Natural killer cell (primary cell): ENCODE measurements around the gene PSMD8. TPM values are rescaled to one million over a fixed set of nuclear protein-coding genes. Genes with fewer than 3 reads are reported as not detected.

ENCODE experiments used
- ATAC-seq, 3 donors: fragments of 150-1000 bp in 2 of 3; fragments of 200-7000 bp in 1 of 3; cut with Tn5 transposase; 1 replicate in 1 of 3; 2 replicates in 2 of 3; pipeline ENCODE4 v1.10.0; 2021; ENCODE audit warnings: mild to moderate bottlenecking in 2 of 3, moderate library complexity in 2 of 3
- DNase-seq, 2 donors: peaks; one replicate each; pipeline versions ENCODE4 v3.0.0 to v3.0.0-alpha.2; 2013 to 2021; ENCODE audit warnings: mixed read lengths in 1 of 2
- H3K27ac ChIP-seq: one replicate; pipeline ENCODE4 v1.5.1; 2013; ENCODE audit warnings: mild to moderate bottlenecking, low read length
- H3K27me3 ChIP-seq: one replicate; pipeline ENCODE4 v1.6.1; 2013; ENCODE audit warnings: low read length; ENCODE audit not compliant: control insufficient read depth, insufficient read depth
- H3K36me3 ChIP-seq: one replicate; pipeline ENCODE4 v1.6.1; 2013; ENCODE audit warnings: low read length; ENCODE audit not compliant: control insufficient read depth, insufficient read depth
- H3K4me1 ChIP-seq: one replicate; pipeline ENCODE4 v1.6.1; 2013; ENCODE audit warnings: low read length; ENCODE audit not compliant: control insufficient read depth, insufficient read depth
- H3K4me3 ChIP-seq: one replicate; pipeline ENCODE4 v1.5.1; 2013; ENCODE audit warnings: low read length
- H3K9me3 ChIP-seq: one replicate; pipeline ENCODE4 v1.6.1; 2013; ENCODE audit warnings: low read length; ENCODE audit not compliant: control insufficient read depth, insufficient read depth
- H3K27ac Mint-ChIP-seq, 2 donors: one replicate each; pipeline ENCODE4 v1.8.0; 2022; ENCODE audit warnings: mild to moderate bottlenecking in 2 of 2, mixed read lengths in 2 of 2, moderate library complexity in 1 of 2
- H3K27me3 Mint-ChIP-seq, 2 donors: one replicate each; pipeline ENCODE4 v1.8.0; 2022; ENCODE audit warnings: low read depth in 2 of 2, mixed read lengths in 2 of 2
- H3K36me3 Mint-ChIP-seq: one replicate; pipeline ENCODE4 v1.8.0; 2022; ENCODE audit warnings: mixed read lengths
- H3K4me1 Mint-ChIP-seq, 2 donors: one replicate each; pipeline ENCODE4 v1.8.0; 2022; ENCODE audit warnings: mixed read lengths in 2 of 2
- H3K4me3 Mint-ChIP-seq: one replicate; pipeline ENCODE4 v1.8.0; 2022; ENCODE audit warnings: mild to moderate bottlenecking, moderate library complexity, mixed read lengths
- H3K9me3 Mint-ChIP-seq, 2 donors: one replicate each; pipeline ENCODE4 v1.8.0; 2022; ENCODE audit warnings: mixed read lengths in 2 of 2
- WGBS: methylation state at CpG from one replicate; pipeline ENCODE4 v1.1.7; 2013; ENCODE audit warnings: missing lambda C conversion rate; ENCODE audit not compliant: insufficient coverage; 5-methylcytosine and 5-hydroxymethylcytosine counted together
- intact Hi-C: fragments of 100-400 bp; cut with micrococcal nuclease; formaldehyde crosslinking; loops from one replicate; pipeline ENCODE4 v1.14.2; 2022
- total RNA-seq, 4 donors: library from RNA; stranded (reverse); fragments of 120-200 nt in 1 of 4; gene quantifications; one replicate each; pipeline versions ENCODE4 v1.2.3 to v1.2.4, GENCODE V29; 2013 to 2022
- TF ChIP-seq, protein P1 (sequence below): fragments of 200-600 bp; IDR thresholded peaks from one replicate; pipeline ENCODE4 v1.8.0; 2022; ENCODE audit warnings: antibody characterized with exemption

The PSMD8 gene
- total RNA-seq, 3 donors from 2014 or later (not counting 1 experiment from before 2014, with no cell fraction given), result 109 to 115 (median 109) TPM

DNA sequence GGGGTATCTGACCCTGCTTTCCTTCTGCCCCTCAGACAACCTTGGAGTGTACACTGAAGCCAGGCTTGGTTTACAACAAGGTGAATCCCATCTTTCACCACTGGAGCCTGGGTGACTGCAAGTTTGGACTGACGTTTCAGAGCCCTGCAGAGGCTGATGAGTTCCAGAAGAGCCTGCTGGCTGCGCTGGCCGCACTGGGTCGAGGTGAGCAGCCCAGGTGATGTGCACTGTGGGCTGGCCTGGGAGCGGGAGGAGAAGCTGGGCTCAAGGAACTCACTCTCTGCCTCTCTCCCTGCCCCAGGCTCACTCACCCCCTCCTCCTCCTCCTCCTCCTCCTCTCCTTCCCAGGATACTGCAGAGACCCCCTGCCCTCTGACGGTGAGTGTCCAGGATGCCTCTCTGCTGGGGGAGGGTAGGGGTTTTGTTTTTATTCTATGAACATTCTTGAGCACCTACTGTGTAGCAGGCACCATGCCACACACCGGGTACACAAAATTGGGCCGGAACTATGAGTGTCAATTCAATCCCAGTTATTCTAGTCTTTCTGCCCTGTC is 17.6 kb downstream of the PSMD8 start:
- WGBS, result 80% methylated on average over 7 of the region's 8 CpGs

DNA sequence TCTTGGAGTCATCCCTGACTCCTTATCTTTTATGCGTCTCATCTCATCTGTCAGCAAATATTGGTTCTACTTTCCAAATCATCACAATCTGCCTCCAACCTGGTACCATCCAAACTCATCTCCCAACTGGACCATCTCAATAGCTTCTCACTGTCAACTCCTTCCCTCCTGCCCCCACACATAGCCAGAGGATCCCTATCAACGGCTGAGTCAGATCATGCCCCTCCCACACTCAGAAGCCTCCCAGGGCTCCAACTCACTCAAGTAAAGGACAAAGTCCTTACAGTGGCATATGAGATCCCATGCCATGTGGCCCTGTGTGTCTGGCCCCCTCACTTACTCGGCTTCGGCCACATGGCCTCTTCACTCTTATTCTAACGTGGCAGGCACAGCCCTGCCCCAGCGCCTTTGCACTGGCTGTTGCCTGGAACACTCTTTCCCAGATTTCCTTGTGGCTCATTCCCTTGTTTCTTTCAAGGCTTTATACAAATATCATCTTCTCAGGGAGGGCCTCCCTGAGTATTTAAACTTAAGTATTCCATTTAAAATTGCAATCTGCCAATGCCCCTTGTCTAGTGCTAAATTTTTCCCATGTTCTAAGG is 18.4 kb downstream of the PSMD8 start:
- Mint-ChIP-seq H3K9me3 (no peaks in the 10 kb centered on the region), H3K4me3 (no peak overlapping the region), H3K4me1 (peaks cover 13 to 32% of the 10 kb centered on the region in 2 donors), H3K36me3 (no peaks in the 10 kb centered on the region), H3K27ac (no peak overlapping the region), H3K27me3 (peaks cover 34 to 41% of the 10 kb centered on the region in 2 donors)
- no peak for ATAC-seq
- no peaks in the 10 kb centered on the region for H3K9me3 ChIP-seq
- peaks cover 25% of the 10 kb centered on the region for H3K4me1 ChIP-seq
- TF ChIP-seq, protein P1, sequence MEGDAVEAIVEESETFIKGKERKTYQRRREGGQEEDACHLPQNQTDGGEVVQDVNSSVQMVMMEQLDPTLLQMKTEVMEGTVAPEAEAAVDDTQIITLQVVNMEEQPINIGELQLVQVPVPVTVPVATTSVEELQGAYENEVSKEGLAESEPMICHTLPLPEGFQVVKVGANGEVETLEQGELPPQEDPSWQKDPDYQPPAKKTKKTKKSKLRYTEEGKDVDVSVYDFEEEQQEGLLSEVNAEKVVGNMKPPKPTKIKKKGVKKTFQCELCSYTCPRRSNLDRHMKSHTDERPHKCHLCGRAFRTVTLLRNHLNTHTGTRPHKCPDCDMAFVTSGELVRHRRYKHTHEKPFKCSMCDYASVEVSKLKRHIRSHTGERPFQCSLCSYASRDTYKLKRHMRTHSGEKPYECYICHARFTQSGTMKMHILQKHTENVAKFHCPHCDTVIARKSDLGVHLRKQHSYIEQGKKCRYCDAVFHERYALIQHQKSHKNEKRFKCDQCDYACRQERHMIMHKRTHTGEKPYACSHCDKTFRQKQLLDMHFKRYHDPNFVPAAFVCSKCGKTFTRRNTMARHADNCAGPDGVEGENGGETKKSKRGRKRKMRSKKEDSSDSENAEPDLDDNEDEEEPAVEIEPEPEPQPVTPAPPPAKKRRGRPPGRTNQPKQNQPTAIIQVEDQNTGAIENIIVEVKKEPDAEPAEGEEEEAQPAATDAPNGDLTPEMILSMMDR, result no peak
- no peak overlapping the region for H3K4me3 ChIP-seq
- peaks cover 20% of the 10 kb centered on the region for H3K27me3 ChIP-seq
- WGBS, result 82% methylated on average over 6 of the region's 6 CpGs
- intact Hi-C loops, result no loop called here
- H3K36me3 ChIP-seq, result no peaks in the 10 kb centered on the region
- DNase-seq, result no peak
- no peak overlapping the region for H3K27ac ChIP-seq

More for the DNA sequence above, 17.6 kb downstream of the PSMD8 start:
- TF ChIP-seq, protein P1, result no peak
- Histone ChIP-seq H3K4me3 (no peak overlapping the region), H3K27me3 (peaks cover 27% of the 10 kb centered on the region), H3K27ac (no peak overlapping the region), H3K9me3 (no peaks in the 10 kb centered on the region), H3K4me1 (peaks cover 33% of the 10 kb centered on the region), H3K36me3 (no peaks in the 10 kb centered on the region)
- Mint-ChIP-seq H3K9me3 (no peaks in the 10 kb centered on the region), H3K4me1 (peaks cover 19 to 40% of the 10 kb centered on the region in 2 donors), H3K27me3 (peaks cover 35 to 40% of the 10 kb centered on the region in 2 donors), H3K36me3 (no peaks in the 10 kb centered on the region), H3K4me3 (no peak overlapping the region), H3K27ac (no peak overlapping the region)
- ATAC-seq (no peak), DNase-seq (no peak)
- intact Hi-C loops, result no loop called here

DNA sequence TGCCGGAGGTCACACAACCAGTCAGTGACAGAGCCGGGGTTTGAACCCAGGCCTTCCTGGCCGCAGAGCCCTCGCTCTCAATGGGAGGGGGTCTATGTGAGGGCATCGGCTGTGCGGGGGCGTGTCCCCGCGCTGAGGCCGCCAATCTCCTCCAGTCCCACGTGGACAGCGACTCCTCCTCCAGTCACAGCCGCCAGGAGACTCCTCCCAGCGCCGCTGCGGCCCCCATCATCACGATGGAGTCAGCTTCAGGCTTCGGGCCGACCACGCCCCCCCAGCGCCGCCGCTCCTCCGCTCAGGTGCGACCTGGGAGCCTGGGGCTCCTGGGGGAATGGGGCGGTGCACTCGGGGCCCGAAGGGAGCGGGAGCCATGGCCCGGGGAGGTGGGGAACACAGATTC is 20.1 kb downstream of the PSMD8 start:
- TF ChIP-seq, protein P1, result no peak
- Histone ChIP-seq H3K4me1 (peaks cover 11% of the 10 kb centered on the region), H3K4me3 (no peak overlapping the region), H3K27me3 (peaks cover 20% of the 10 kb centered on the region), H3K9me3 (no peaks in the 10 kb centered on the region), H3K27ac (no peak overlapping the region), H3K36me3 (no peaks in the 10 kb centered on the region)
- Mint-ChIP-seq H3K27me3 (peaks cover 34 to 41% of the 10 kb centered on the region in 2 donors), H3K4me1 (peaks cover 7 to 26% of the 10 kb centered on the region in 2 donors), H3K9me3 (no peaks in the 10 kb centered on the region), H3K4me3 (no peak overlapping the region), H3K36me3 (no peaks in the 10 kb centered on the region), H3K27ac (no peak overlapping the region)
- 7% methylated on average over 30 of the region's 30 CpGs for WGBS
- ATAC-seq (peak; percentile 48 to 81 (median 69)), DNase-seq (peak in 1 of 2 donors; percentile 77)
- intact Hi-C loops, result no loop called here
